ENCODE data around the gene NOTCH3. TPM values are rescaled to one million over a fixed set of nuclear protein-coding genes. Genes with fewer than 3 reads are reported as not detected.
A peak's percentile ranks its signal among the peaks of the same experiment; 100 is the strongest.

NOTCH3 gene
- total RNA-seq, 1 experiment from 2014 or later = 60.6 TPM

GRCh38 chr19:15196360-15197005, 4.3 kb downstream of the NOTCH3 start:
- Histone ChIP-seq H3K4me3 (ENCODE audit: low read depth, low read length) (peak overlapping the region; percentile 22), H3K9me3 (no peaks in the 10 kb centered on the region), H3K4me1 (0 out of 2 replicates have a peak, but pooled peaks cover 6% of the 10 kb centered on the region), H3K36me3 (ENCODE audit: control insufficient read depth, insufficient read depth, low read length) (peaks cover 2% of the 10 kb centered on the region), H3K27me3 (replicated peaks; ENCODE audit: control insufficient read depth, insufficient read depth, low read length) (no peaks in the 10 kb centered on the region)
- CTCF ChIA-PET = interaction anchor here (0.7 to 2.4 kb wide), 9 partner anchors 9 to 359 kb away, joined by 3 to 11 read pairs (median 5); partner anchors contain the start of gene AKAP8L
- Mint-ChIP-seq H3K4me1 (ENCODE audit: low read depth, unreplicated experiment) (peaks cover 16% of the 10 kb centered on the region), H3K36me3 (ENCODE audit: insufficient read depth, unreplicated experiment) (peaks cover 27% of the 10 kb centered on the region), H3K27me3 (ENCODE audit: insufficient read depth, unreplicated experiment) (no peaks in the 10 kb centered on the region), H3K4me3 (ENCODE audit: unreplicated experiment) (peak overlapping the region; percentile 69), H3K9me3 (ENCODE audit: unreplicated experiment) (no peaks in the 10 kb centered on the region), H3K27ac (ENCODE audit: unreplicated experiment) (peak overlapping the region; percentile 49)
- TF ChIP-seq CTCF (IDR thresholded peaks at IDR 0.05; ENCODE audit: insufficient read depth in 1 of 2, low read depth in 1 of 2, low read length in 1 of 2, severe bottlenecking in 1 of 2, unreplicated experiment in 1 of 2) = no peak
- DNase-seq = no peak
- POLR2A ChIA-PET = interaction anchor here (1.6 kb wide), 1 partner anchor 136 kb away, joined by 6 read pairs; no protein-coding TSS in a partner anchor
- intact Hi-C loops (cut with micrococcal nuclease; ENCODE audit: unreplicated experiment) = loop anchor here (5.0 kb wide), 1 partner anchor 51 kb away; no protein-coding TSS in a partner anchor
- TSS peak; percentile 33 for BruUV-seq (replicated peaks)

DNA sequence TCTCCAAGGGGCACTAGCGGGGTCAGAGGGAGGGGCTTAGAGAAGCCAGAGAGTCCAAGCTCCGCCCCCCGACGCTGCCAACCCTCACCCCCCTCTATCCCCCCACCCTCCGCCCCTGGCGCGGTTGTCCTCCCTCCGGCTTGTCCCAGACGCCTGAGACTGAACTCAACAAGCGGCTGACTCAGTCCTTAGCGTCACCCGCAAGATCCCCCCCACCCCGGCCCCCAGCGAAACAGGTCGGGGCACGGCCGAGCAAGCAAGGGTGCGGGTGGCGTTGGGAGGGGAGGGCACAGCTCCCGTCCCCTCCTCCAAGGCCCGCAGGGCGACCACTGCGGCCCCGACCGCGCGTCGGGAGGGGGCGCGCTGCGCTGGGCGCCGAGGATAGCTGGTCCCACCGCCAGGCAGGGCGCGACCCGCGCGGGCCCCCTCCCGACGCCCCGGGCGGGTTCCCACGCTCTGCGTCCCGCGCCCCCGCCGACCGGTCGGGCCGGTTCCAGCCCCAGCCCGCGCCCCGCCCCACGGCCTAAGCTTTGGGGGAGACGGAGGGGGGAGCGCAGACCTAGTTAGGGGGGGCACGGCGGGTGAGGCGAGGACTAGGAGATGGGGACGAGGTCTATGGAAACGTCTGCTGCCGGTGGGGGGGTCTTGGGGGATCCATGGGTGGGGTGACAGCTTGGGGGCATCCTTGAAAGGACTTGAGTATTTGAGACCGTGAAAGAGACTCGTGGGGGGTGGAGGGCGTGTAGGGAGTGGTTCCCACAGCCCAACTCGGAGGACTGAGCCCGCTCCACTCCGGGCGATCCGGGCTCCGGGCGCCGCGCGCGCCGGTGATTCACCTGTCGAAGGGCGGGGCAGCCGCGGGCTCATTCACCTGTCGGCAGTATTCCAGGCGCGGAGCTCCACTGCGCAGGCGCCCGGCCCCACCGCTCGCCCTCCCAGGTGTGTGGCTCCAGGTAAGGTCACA, 5.1 kb downstream of the NOTCH3 start:
- H3K9me3 Mint-ChIP-seq (ENCODE audit: unreplicated experiment) = no peaks in the 10 kb centered on the region
- H3K4me3 ChIP-seq (ENCODE audit: low read depth, low read length) = peak overlapping the region; percentile 53
- peak overlapping the region; percentile 56 for H3K27ac Mint-ChIP-seq (ENCODE audit: unreplicated experiment)
- CTCF ChIA-PET = interaction anchor here (0.6 to 2.4 kb wide), 15 partner anchors 8 to 360 kb away, joined by 3 to 11 read pairs (median 4); partner anchors contain the start of gene AKAP8L
- TF ChIP-seq CTCF (IDR thresholded peaks at IDR 0.05; ENCODE audit: insufficient read depth in 1 of 2, low read depth in 1 of 2, low read length in 1 of 2, severe bottlenecking in 1 of 2, unreplicated experiment in 1 of 2) = peak; percentile 23 to 47
- H3K36me3 ChIP-seq (ENCODE audit: control insufficient read depth, insufficient read depth, low read length) = peaks cover 2% of the 10 kb centered on the region
- peak overlapping the region; percentile 69 for H3K4me3 Mint-ChIP-seq (ENCODE audit: unreplicated experiment)
- peaks cover 16% of the 10 kb centered on the region for H3K4me1 Mint-ChIP-seq (ENCODE audit: low read depth, unreplicated experiment)
- peak; percentile 95 to 98 for DNase-seq
- 0 out of 2 replicates have a peak, but pooled peaks cover 6% of the 10 kb centered on the region for H3K4me1 ChIP-seq
- intact Hi-C loops (cut with micrococcal nuclease; ENCODE audit: unreplicated experiment) = loop anchor here (5.0 kb wide), 1 partner anchor 52 kb away; no protein-coding TSS in a partner anchor
- H3K36me3 Mint-ChIP-seq (ENCODE audit: insufficient read depth, unreplicated experiment) = peaks cover 33% of the 10 kb centered on the region
- no peaks in the 10 kb centered on the region for H3K9me3 ChIP-seq
- no peaks in the 10 kb centered on the region for H3K27me3 Mint-ChIP-seq (ENCODE audit: insufficient read depth, unreplicated experiment)
- H3K27me3 ChIP-seq (replicated peaks; ENCODE audit: control insufficient read depth, insufficient read depth, low read length) = no peaks in the 10 kb centered on the region
- no TSS peak for BruUV-seq (replicated peaks)
- POLR2A ChIA-PET = interaction anchor here (1.1 to 1.6 kb wide), 2 partner anchors 9 to 137 kb away, joined by 5 to 6 read pairs; no protein-coding TSS in a partner anchor

DNA sequence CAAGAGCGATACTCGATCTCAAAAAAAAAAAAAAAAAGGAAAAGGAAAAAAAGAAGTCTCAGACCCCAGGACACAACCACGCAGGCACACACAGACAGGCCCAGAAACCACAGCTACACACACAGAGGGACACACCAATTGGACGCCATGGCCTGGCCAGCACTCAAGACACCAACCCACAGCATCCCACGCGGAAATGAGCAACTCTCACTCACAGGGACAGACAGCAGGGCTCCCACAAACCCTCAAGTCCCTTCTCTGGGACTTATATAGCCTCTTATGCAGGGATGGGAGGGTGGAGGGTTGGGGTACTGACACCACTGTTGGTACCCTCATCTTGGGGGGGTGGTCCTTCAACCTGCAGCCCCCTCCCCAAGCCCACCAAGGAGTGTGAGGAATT, 5.9 kb downstream of the NOTCH3 start:
- Mint-ChIP-seq H3K4me1 (ENCODE audit: low read depth, unreplicated experiment) (peaks cover 16% of the 10 kb centered on the region), H3K9me3 (ENCODE audit: unreplicated experiment) (no peaks in the 10 kb centered on the region), H3K27ac (ENCODE audit: unreplicated experiment) (peak overlapping the region; percentile 56), H3K4me3 (ENCODE audit: unreplicated experiment) (peak overlapping the region; percentile 69), H3K27me3 (ENCODE audit: insufficient read depth, unreplicated experiment) (no peaks in the 10 kb centered on the region), H3K36me3 (ENCODE audit: insufficient read depth, unreplicated experiment) (peaks cover 33% of the 10 kb centered on the region)
- ChIA-PET POLR2A (interaction anchor here (1.1 to 1.6 kb wide), 2 partner anchors 8 to 138 kb away, joined by 5 to 6 read pairs; no protein-coding TSS in a partner anchor), CTCF (interaction anchor here (0.6 to 2.4 kb wide), 9 partner anchors 7 to 361 kb away, joined by 3 to 11 read pairs (median 6); partner anchors contain the start of gene AKAP8L)
- DNase-seq = no peak
- no TSS peak for BruUV-seq (replicated peaks)
- Histone ChIP-seq H3K4me3 (ENCODE audit: low read depth, low read length) (peak overlapping the region; percentile 53), H3K27me3 (replicated peaks; ENCODE audit: control insufficient read depth, insufficient read depth, low read length) (no peaks in the 10 kb centered on the region), H3K36me3 (ENCODE audit: control insufficient read depth, insufficient read depth, low read length) (peaks cover 2% of the 10 kb centered on the region), H3K4me1 (0 out of 2 replicates have a peak, but pooled peaks cover 6% of the 10 kb centered on the region), H3K9me3 (no peaks in the 10 kb centered on the region)
- TF ChIP-seq CTCF (IDR thresholded peaks at IDR 0.05; ENCODE audit: insufficient read depth in 1 of 2, low read depth in 1 of 2, low read length in 1 of 2, severe bottlenecking in 1 of 2, unreplicated experiment in 1 of 2) = no peak
- intact Hi-C loops (cut with micrococcal nuclease; ENCODE audit: unreplicated experiment) = loop anchor here (5.0 kb wide), 1 partner anchor 52 kb away; no protein-coding TSS in a partner anchor
